ENCODE results near the gene DHRSX.

- TF ChIP-seq POLR2A (IDR thresholded peaks at IDR 0.05) (no peak), CTCF (IDR thresholded peaks at IDR 0.05) (no peak)
Observed at GRCh38 chrX:2321411-2321810, 179.4 kb downstream of the DHRSX start.
